Measurements from ENCODE around the gene TRAF6. TPM values are rescaled to one million over a fixed set of nuclear protein-coding genes. Genes with fewer than 3 reads are reported as not detected.

Gene TRAF6
- total RNA-seq, 1 experiment from 2014 or later, result 6.6 TPM

DNA sequence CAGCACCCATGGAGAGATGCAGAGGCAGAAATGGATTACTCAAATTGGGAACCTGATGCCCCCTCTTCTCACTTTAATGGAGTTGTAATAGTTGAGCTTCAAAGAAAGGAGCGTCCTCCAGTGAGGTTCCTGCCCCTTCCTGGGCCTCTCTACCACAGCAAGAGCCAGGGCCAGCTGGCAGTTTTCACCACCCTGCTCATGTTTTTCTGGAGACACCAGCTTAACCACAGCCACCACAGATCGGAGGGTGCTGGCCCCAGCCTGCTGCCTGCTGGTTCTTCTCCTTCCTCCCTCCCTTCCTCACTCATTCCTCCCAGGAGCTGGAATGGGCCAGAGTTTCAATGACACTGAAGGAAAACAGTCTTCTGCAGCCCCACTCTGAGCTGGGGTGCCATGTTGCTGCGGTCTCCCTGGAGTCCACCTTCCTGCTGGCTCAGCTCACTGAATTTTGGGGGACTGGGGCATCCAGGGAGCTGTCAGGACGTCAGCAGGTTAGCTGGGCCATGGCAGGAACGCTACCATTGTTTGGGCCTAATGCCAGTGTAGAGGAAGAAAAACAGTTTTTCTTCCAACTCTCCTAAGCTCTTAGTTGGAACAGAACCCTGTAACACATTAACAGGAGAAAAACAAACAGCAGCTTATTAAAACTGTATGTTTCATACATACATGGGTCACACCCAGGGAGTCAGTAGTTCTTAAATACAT lies 57.7 kb downstream of the TRAF6 start (continued):
- TF ChIP-seq IRF1 (CRISPR knock-in tag; IDR thresholded peaks at IDR 0.05) (no peak), TCF7 (CRISPR knock-in tag; IDR thresholded peaks at IDR 0.05; ENCODE audit: low read depth) (no peak), ETV6 (CRISPR knock-in tag; IDR thresholded peaks at IDR 0.05) (no peak), SMAD4 (CRISPR knock-in tag; IDR thresholded peaks at IDR 0.05) (no peak), KAT7 (CRISPR knock-in tag; IDR thresholded peaks at IDR 0.05; ENCODE audit: borderline replicate concordance) (no peak), GRHL2 (CRISPR knock-in tag; IDR thresholded peaks at IDR 0.05; ENCODE audit: insufficient replicate concordance, severe bottlenecking) (no peak), TP53 (CRISPR knock-in tag; IDR thresholded peaks at IDR 0.05) (no peak), SP1 (CRISPR knock-in tag; conservative IDR thresholded peaks at IDR 0.05) (no peak), ZNF532 (CRISPR knock-in tag; IDR thresholded peaks at IDR 0.05; ENCODE audit: borderline replicate concordance) (no peak), JUN (CRISPR knock-in tag; IDR thresholded peaks at IDR 0.05) (no peak)
- TF ChIP-seq, protein P1, sequence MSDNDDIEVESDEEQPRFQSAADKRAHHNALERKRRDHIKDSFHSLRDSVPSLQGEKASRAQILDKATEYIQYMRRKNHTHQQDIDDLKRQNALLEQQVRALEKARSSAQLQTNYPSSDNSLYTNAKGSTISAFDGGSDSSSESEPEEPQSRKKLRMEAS (CRISPR knock-in tag; IDR thresholded peaks at IDR 0.05), result no peak

DNA sequence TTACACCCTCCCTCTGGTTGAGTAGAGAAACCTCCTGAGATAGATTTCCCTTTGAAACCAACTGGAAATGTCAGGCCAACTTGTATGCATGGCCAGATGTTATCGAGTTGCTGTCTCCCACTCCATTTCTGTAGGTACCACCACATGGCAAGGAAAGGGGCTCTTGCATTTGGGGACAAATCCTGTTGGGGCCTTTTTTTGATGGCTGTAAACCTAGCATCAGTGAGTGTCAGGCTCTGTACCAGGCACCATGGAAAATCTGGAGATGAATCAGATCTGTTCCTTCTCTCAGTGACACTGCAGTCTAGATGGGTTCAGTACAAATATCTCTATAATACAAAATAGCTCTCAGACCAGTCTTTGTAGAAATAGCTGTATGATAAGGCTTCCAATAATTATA lies 58.4 kb downstream of the TRAF6 start:
- DNase-seq (ENCODE audit: low spot score), result no peak
- no peaks in the 10 kb centered on the region for H3K9me3 Mint-ChIP-seq
- H3K4me3 Mint-ChIP-seq, result no peak overlapping the region
- no peaks in the 10 kb centered on the region; the same call in none of the 2 replicates for H3K27me3 Mint-ChIP-seq (ENCODE audit: low read depth)
- CTCF ChIA-PET, result no interaction called here
- TF ChIP-seq NFYB (CRISPR knock-in tag; conservative IDR thresholded peaks at IDR 0.05; ENCODE audit: low read depth), result no peak
- no peak for TF ChIP-seq SMAD3 (CRISPR knock-in tag; IDR thresholded peaks at IDR 0.05; ENCODE audit: borderline replicate concordance)
- TF ChIP-seq RORB (CRISPR knock-in tag; IDR thresholded peaks at IDR 0.05), result no peak
- TF ChIP-seq SP1 (CRISPR knock-in tag; conservative IDR thresholded peaks at IDR 0.05), result no peak
- TF ChIP-seq PRDM15 (CRISPR knock-in tag; IDR thresholded peaks at IDR 0.05), result no peak
- no peak for TF ChIP-seq TP53 (CRISPR knock-in tag; IDR thresholded peaks at IDR 0.05)
- H3K36me3 Mint-ChIP-seq, result no peaks in the 10 kb centered on the region
- POLR2A ChIA-PET, result no interaction called here
- peaks cover 21% of the 10 kb centered on the region for H3K4me1 Mint-ChIP-seq
- no peak overlapping the region for H3K27ac Mint-ChIP-seq
- ATAC-seq, result no peak
